ENCODE data around the gene SAP30L. TPM values are rescaled to one million over a fixed set of nuclear protein-coding genes. Genes with fewer than 3 reads are reported as not detected.

The SAP30L gene
- 37.5 and 44.4 TPM in 2 replicates for total RNA-seq

- Mint-ChIP-seq H3K36me3 (ENCODE audit: low read depth) (peaks cover 29% of the 10 kb centered on the region), H3K9me3 (no peaks in the 10 kb centered on the region), H3K4me1 (ENCODE audit: low read depth) (peaks cover 65% of the 10 kb centered on the region), H3K27me3 (ENCODE audit: insufficient read depth) (no peaks in the 10 kb centered on the region), H3K27ac (peak within 1 kb of the TSS; percentile 95), H3K4me3 (peak within 1 kb of the TSS; percentile 99)
- DNase-seq (ENCODE audit: low spot score): peak; percentile 96
- intact Hi-C loops (cut with micrococcal nuclease): loop anchor here (1.0 to 10.0 kb wide), 9 partner anchors 40 to 495 kb away; partner anchors contain the start of genes CNOT8, FAM114A2, GALNT10 and LARP1
Observed at GRCh38 chr5:154445422-154446194, at the start of gene SAP30L. Gene SAP30L (plus strand): TSS chr5:154445997. CDS start chr5:154446605, 608 bp downstream.

GRCh38 chr5:154396128-154396527 is 49.7 kb upstream of the SAP30L start:
- no peaks in the 10 kb centered on the region for H3K9me3 Mint-ChIP-seq

GRCh38 chr5:154397652-154398406 is 48.0 kb upstream of the SAP30L start:
- Mint-ChIP-seq H3K4me1 (ENCODE audit: low read depth) (peaks cover 21% of the 10 kb centered on the region), H3K27me3 (ENCODE audit: insufficient read depth) (no peaks in the 10 kb centered on the region), H3K4me3 (no peak overlapping the region), H3K27ac (no peak overlapping the region), H3K36me3 (ENCODE audit: low read depth) (peaks cover 15% of the 10 kb centered on the region), H3K9me3 (no peaks in the 10 kb centered on the region)
- intact Hi-C loops (cut with micrococcal nuclease): no loop called here
- no peak for DNase-seq (ENCODE audit: low spot score)

More at GRCh38 chr5:154396128-154396527, 49.7 kb upstream of the SAP30L start:
- no peaks in the 10 kb centered on the region for H3K27me3 Mint-ChIP-seq (ENCODE audit: insufficient read depth)
- no peak overlapping the region for H3K4me3 Mint-ChIP-seq
- intact Hi-C loops (cut with micrococcal nuclease): no loop called here
- peaks cover 25% of the 10 kb centered on the region for H3K4me1 Mint-ChIP-seq (ENCODE audit: low read depth)
- H3K36me3 Mint-ChIP-seq (ENCODE audit: low read depth): peaks cover 28% of the 10 kb centered on the region
- DNase-seq (ENCODE audit: low spot score): no peak
- H3K27ac Mint-ChIP-seq: no peak overlapping the region

GRCh38 chr5:154400678-154401077 is 45.1 kb upstream of the SAP30L start:
- peak overlapping the region; percentile 18 for H3K27ac Mint-ChIP-seq
- DNase-seq (ENCODE audit: low spot score): no peak
- no peak overlapping the region for H3K4me3 Mint-ChIP-seq
- intact Hi-C loops (cut with micrococcal nuclease): no loop called here
- no peaks in the 10 kb centered on the region for H3K9me3 Mint-ChIP-seq
- H3K36me3 Mint-ChIP-seq (ENCODE audit: low read depth): peaks cover 20% of the 10 kb centered on the region
- H3K4me1 Mint-ChIP-seq (ENCODE audit: low read depth): peaks cover 12% of the 10 kb centered on the region
- no peaks in the 10 kb centered on the region for H3K27me3 Mint-ChIP-seq (ENCODE audit: insufficient read depth)

- H3K27ac Mint-ChIP-seq: no peak overlapping the region
- no peaks in the 10 kb centered on the region for H3K27me3 Mint-ChIP-seq (ENCODE audit: insufficient read depth)
- H3K4me1 Mint-ChIP-seq (ENCODE audit: low read depth): peaks cover 7% of the 10 kb centered on the region
- no peak for DNase-seq (ENCODE audit: low spot score)
- intact Hi-C loops (cut with micrococcal nuclease): no loop called here
- H3K36me3 Mint-ChIP-seq (ENCODE audit: low read depth): peaks cover 15% of the 10 kb centered on the region
- no peaks in the 10 kb centered on the region for H3K9me3 Mint-ChIP-seq
- H3K4me3 Mint-ChIP-seq: no peak overlapping the region
Observed at GRCh38 chr5:154401355-154401754, 44.4 kb upstream of the SAP30L start.

- Mint-ChIP-seq H3K4me3 (no peak overlapping the region), H3K9me3 (no peaks in the 10 kb centered on the region), H3K4me1 (ENCODE audit: low read depth) (peaks cover 7% of the 10 kb centered on the region), H3K27me3 (ENCODE audit: insufficient read depth) (no peaks in the 10 kb centered on the region), H3K36me3 (ENCODE audit: low read depth) (peaks cover 16% of the 10 kb centered on the region), H3K27ac (no peak overlapping the region)
- intact Hi-C loops (cut with micrococcal nuclease): no loop called here
- no peak for DNase-seq (ENCODE audit: low spot score)
Observed at GRCh38 chr5:154401931-154402330, 43.9 kb upstream of the SAP30L start.

- peaks cover 19% of the 10 kb centered on the region for H3K36me3 Mint-ChIP-seq (ENCODE audit: low read depth)
- DNase-seq (ENCODE audit: low spot score): no peak
- H3K4me3 Mint-ChIP-seq: no peak overlapping the region
- H3K9me3 Mint-ChIP-seq: no peaks in the 10 kb centered on the region
- peaks cover 7% of the 10 kb centered on the region for H3K4me1 Mint-ChIP-seq (ENCODE audit: low read depth)
- intact Hi-C loops (cut with micrococcal nuclease): no loop called here
- no peak overlapping the region for H3K27ac Mint-ChIP-seq
- H3K27me3 Mint-ChIP-seq (ENCODE audit: insufficient read depth): no peaks in the 10 kb centered on the region
Observed at GRCh38 chr5:154402611-154403010, 43.2 kb upstream of the SAP30L start.

GRCh38 chr5:154403234-154403633 is 42.6 kb upstream of the SAP30L start:
- no peaks in the 10 kb centered on the region for H3K9me3 Mint-ChIP-seq
- intact Hi-C loops (cut with micrococcal nuclease): no loop called here

GRCh38 chr5:154403776-154404387 is 41.9 kb upstream of the SAP30L start:
- Mint-ChIP-seq H3K27me3 (ENCODE audit: insufficient read depth) (no peaks in the 10 kb centered on the region), H3K4me1 (ENCODE audit: low read depth) (peaks cover 7% of the 10 kb centered on the region), H3K27ac (no peak overlapping the region), H3K4me3 (no peak overlapping the region), H3K36me3 (ENCODE audit: low read depth) (peaks cover 12% of the 10 kb centered on the region), H3K9me3 (no peaks in the 10 kb centered on the region)
- no peak for DNase-seq (ENCODE audit: low spot score)
- intact Hi-C loops (cut with micrococcal nuclease): loop anchor here (2.0 kb wide), 1 partner anchor 213 kb away; the partner anchor contains the start of gene GALNT10

More at GRCh38 chr5:154403234-154403633, 42.6 kb upstream of the SAP30L start:
- Mint-ChIP-seq H3K4me1 (ENCODE audit: low read depth) (peaks cover 7% of the 10 kb centered on the region), H3K27ac (no peak overlapping the region), H3K27me3 (ENCODE audit: insufficient read depth) (no peaks in the 10 kb centered on the region), H3K36me3 (ENCODE audit: low read depth) (peaks cover 15% of the 10 kb centered on the region), H3K4me3 (no peak overlapping the region)
- no peak for DNase-seq (ENCODE audit: low spot score)

- H3K36me3 Mint-ChIP-seq (ENCODE audit: low read depth): peaks cover 13% of the 10 kb centered on the region
- peak overlapping the region; percentile 40 for H3K27ac Mint-ChIP-seq
- H3K4me1 Mint-ChIP-seq (ENCODE audit: low read depth): peaks cover 7% of the 10 kb centered on the region
- no peaks in the 10 kb centered on the region for H3K27me3 Mint-ChIP-seq (ENCODE audit: insufficient read depth)
- no peaks in the 10 kb centered on the region for H3K9me3 Mint-ChIP-seq
- peak overlapping the region; percentile 26 for H3K4me3 Mint-ChIP-seq
- DNase-seq (ENCODE audit: low spot score): peak; percentile 50
- intact Hi-C loops (cut with micrococcal nuclease): loop anchor here (1.0 to 2.0 kb wide), 6 partner anchors 40 to 431 kb away; partner anchors contain the start of genes GALNT10 and SAP30L
Observed at GRCh38 chr5:154405078-154405792, 40.6 kb upstream of the SAP30L start.

GRCh38 chr5:154406231-154406630 is 39.6 kb upstream of the SAP30L start:
- Mint-ChIP-seq H3K27me3 (ENCODE audit: insufficient read depth) (no peaks in the 10 kb centered on the region), H3K9me3 (no peaks in the 10 kb centered on the region), H3K27ac (no peak overlapping the region), H3K4me1 (ENCODE audit: low read depth) (peaks cover 7% of the 10 kb centered on the region), H3K36me3 (ENCODE audit: low read depth) (peaks cover 18% of the 10 kb centered on the region), H3K4me3 (no peak overlapping the region)
- intact Hi-C loops (cut with micrococcal nuclease): no loop called here
- DNase-seq (ENCODE audit: low spot score): no peak

GRCh38 chr5:154406826-154407225 is 39.0 kb upstream of the SAP30L start:
- Mint-ChIP-seq H3K36me3 (ENCODE audit: low read depth) (peaks cover 23% of the 10 kb centered on the region), H3K9me3 (no peaks in the 10 kb centered on the region), H3K27me3 (ENCODE audit: insufficient read depth) (no peaks in the 10 kb centered on the region), H3K27ac (peak overlapping the region; percentile 40), H3K4me1 (ENCODE audit: low read depth) (peaks cover 7% of the 10 kb centered on the region), H3K4me3 (no peak overlapping the region)
- DNase-seq (ENCODE audit: low spot score): no peak
- intact Hi-C loops (cut with micrococcal nuclease): no loop called here
